PFSK-1 (cell line): ENCODE results near the gene CLEC4G.

ENCODE experiments used
- FOXP2 ChIP-seq: optimal IDR thresholded peaks from 2 replicates; pipeline ENCODE3; 2011; ENCODE audit warnings: borderline replicate concordance, control low read depth, inconsistent platforms; ENCODE audit not compliant: insufficient read depth; ENCODE audit errors: extremely low read length, extremely low read depth
- POLR2AphosphoS5 ChIP-seq: IDR thresholded peaks from 2 replicates; pipeline ENCODE4 v1.6.1; 2012; ENCODE audit warnings: low read depth, mild to moderate bottlenecking, control low read depth, low read length, moderate library complexity
- SIN3A ChIP-seq: IDR thresholded peaks from 2 replicates; pipeline ENCODE4 v1.6.1; 2012; ENCODE audit warnings: mild to moderate bottlenecking, low read length, moderate library complexity, borderline replicate concordance; ENCODE audit not compliant: insufficient read depth
- TAF1 ChIP-seq: IDR thresholded peaks from 2 replicates; pipeline ENCODE4 v1.6.1; 2012; ENCODE audit warnings: low read length, control low read depth, borderline replicate concordance; ENCODE audit not compliant: insufficient read depth
- TF ChIP-seq, protein P1 (sequence below), 2 experiments: IDR thresholded peaks; 2 replicates each; pipeline versions ENCODE4 v1.6.1 to v1.8.0; 2011 to 2012; ENCODE audit warnings: low read depth in 2 of 2, low read length in 2 of 2, control low read depth in 1 of 2, inconsistent platforms in 1 of 2, mild to moderate bottlenecking in 1 of 2, moderate library complexity in 1 of 2; ENCODE audit not compliant: insufficient read depth in 1 of 2

DNA sequence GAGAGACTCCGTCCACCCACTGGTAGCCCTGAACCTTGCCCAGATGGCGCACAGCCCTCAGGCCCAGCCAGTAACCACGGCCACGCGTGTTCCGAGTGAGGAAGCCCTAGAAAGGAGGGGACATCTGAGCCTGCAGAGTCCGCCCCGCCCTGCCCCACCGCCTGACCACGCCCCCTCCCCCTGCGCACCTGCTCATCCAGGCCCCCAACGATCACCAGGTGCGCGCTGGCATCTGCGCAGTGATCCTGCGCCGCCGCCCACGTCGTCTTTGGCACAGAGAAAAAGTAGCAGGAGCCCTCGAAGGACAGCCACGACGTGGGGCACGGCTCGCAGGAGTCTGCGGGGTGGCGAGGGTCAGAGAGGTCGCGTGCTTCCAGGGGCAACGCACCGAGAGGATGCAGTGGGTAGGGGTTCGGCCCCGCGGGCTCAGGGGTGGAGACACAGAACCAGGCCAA is 2.1 kb downstream of the CLEC4G start:
- TF ChIP-seq POLR2AphosphoS5 (no peak), SIN3A (no peak), TAF1 (no peak), FOXP2 (no peak)
- TF ChIP-seq, protein P1, sequence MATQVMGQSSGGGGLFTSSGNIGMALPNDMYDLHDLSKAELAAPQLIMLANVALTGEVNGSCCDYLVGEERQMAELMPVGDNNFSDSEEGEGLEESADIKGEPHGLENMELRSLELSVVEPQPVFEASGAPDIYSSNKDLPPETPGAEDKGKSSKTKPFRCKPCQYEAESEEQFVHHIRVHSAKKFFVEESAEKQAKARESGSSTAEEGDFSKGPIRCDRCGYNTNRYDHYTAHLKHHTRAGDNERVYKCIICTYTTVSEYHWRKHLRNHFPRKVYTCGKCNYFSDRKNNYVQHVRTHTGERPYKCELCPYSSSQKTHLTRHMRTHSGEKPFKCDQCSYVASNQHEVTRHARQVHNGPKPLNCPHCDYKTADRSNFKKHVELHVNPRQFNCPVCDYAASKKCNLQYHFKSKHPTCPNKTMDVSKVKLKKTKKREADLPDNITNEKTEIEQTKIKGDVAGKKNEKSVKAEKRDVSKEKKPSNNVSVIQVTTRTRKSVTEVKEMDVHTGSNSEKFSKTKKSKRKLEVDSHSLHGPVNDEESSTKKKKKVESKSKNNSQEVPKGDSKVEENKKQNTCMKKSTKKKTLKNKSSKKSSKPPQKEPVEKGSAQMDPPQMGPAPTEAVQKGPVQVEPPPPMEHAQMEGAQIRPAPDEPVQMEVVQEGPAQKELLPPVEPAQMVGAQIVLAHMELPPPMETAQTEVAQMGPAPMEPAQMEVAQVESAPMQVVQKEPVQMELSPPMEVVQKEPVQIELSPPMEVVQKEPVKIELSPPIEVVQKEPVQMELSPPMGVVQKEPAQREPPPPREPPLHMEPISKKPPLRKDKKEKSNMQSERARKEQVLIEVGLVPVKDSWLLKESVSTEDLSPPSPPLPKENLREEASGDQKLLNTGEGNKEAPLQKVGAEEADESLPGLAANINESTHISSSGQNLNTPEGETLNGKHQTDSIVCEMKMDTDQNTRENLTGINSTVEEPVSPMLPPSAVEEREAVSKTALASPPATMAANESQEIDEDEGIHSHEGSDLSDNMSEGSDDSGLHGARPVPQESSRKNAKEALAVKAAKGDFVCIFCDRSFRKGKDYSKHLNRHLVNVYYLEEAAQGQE (IDR thresholded peaks at IDR 0.05; ENCODE audit: insufficient read depth in 1 of 2, low read depth in 2 of 2, low read length in 2 of 2): no peak
